Germinal center (tissue), 1 donor: ENCODE measurements around the gene CDAN1.

Experiments
- DNase-seq: peaks from one replicate; pipeline ENCODE4 v3.0.0; 2012; ENCODE audit warnings: mixed read lengths, low spot score

The CDAN1 gene

GRCh38 chr15:42733027-42733426 lies 3.9 kb downstream of the CDAN1 start:
- DNase-seq = no peak

- DNase-seq = no peak
Measured at GRCh38 chr15:42732095-42732827, 4.7 kb downstream of the CDAN1 start.

GRCh38 chr15:42731461-42731860 lies 5.5 kb downstream of the CDAN1 start:
- no peak for DNase-seq

GRCh38 chr15:42730536-42730935 lies 6.4 kb downstream of the CDAN1 start:
- DNase-seq = no peak

GRCh38 chr15:42730135-42730534 lies 6.8 kb downstream of the CDAN1 start:
- DNase-seq = no peak

- DNase-seq = no peak
Measured at GRCh38 chr15:42729409-42729808, 7.5 kb downstream of the CDAN1 start.

GRCh38 chr15:42728972-42729371 lies 8.0 kb downstream of the CDAN1 start:
- no peak for DNase-seq

- DNase-seq = no peak
Measured at GRCh38 chr15:42728560-42728959, 8.4 kb downstream of the CDAN1 start.

GRCh38 chr15:42727750-42728381 lies 9.1 kb downstream of the CDAN1 start:
- no peak for DNase-seq

GRCh38 chr15:42726114-42726513 lies 10.8 kb downstream of the CDAN1 start:
- no peak for DNase-seq

GRCh38 chr15:42725331-42725903 lies 11.5 kb downstream of the CDAN1 start:
- DNase-seq = no peak

- no peak for DNase-seq
Measured at GRCh38 chr15:42724276-42724675, 12.7 kb downstream of the CDAN1 start.

- no peak for DNase-seq
Measured at GRCh38 chr15:42723068-42723467, 13.9 kb downstream of the CDAN1 start.

- no peak for DNase-seq
Measured at GRCh38 chr15:42721916-42722315, 15.0 kb downstream of the CDAN1 start.

GRCh38 chr15:42721016-42721415 lies 15.9 kb downstream of the CDAN1 start:
- no peak for DNase-seq

GRCh38 chr15:42720071-42720470 lies 16.9 kb downstream of the CDAN1 start:
- no peak for DNase-seq

- DNase-seq = no peak
Measured at GRCh38 chr15:42719043-42719442, 17.9 kb downstream of the CDAN1 start.

- no peak for DNase-seq
Measured at GRCh38 chr15:42716626-42717025, 20.3 kb downstream of the CDAN1 start.

- no peak for DNase-seq
Measured at GRCh38 chr15:42716125-42716524, 20.8 kb downstream of the CDAN1 start.

GRCh38 chr15:42712584-42712983 lies 24.3 kb downstream of the CDAN1 start:
- DNase-seq = no peak

GRCh38 chr15:42711746-42712145 lies 25.2 kb downstream of the CDAN1 start:
- no peak for DNase-seq

GRCh38 chr15:42710662-42711061 lies 26.3 kb downstream of the CDAN1 start:
- DNase-seq = no peak

GRCh38 chr15:42707873-42708544 lies 28.9 kb downstream of the CDAN1 start:
- DNase-seq = no peak
